Stimulated activated CD4-positive, alpha-beta T cell treated with anti-CD3 and anti-CD28 coated beads, Interleukin-12 subunit alpha, Interleukin-12 subunit beta, amount 100 ng/mL, for 48 hours (primary cell): ENCODE measurements around the gene FRMD4A.
"Not testable (repeated sequence)": the region's sequence is repeated elsewhere in the genome, so short reads cannot be mapped to it uniquely, and the experiment has no call there.

ENCODE experiments used
- DNase-seq, 3 donors: peaks; one replicate each; pipeline ENCODE4 v3.0.0-alpha.2; 2020; ENCODE audit warnings: low read depth in 2 of 3, low spot score in 1 of 3

FRMD4A gene

GRCh38 chr10:13828284-13828683 lies 502.4 kb downstream of the FRMD4A start:
- DNase-seq = not testable (repeated sequence)

DNA sequence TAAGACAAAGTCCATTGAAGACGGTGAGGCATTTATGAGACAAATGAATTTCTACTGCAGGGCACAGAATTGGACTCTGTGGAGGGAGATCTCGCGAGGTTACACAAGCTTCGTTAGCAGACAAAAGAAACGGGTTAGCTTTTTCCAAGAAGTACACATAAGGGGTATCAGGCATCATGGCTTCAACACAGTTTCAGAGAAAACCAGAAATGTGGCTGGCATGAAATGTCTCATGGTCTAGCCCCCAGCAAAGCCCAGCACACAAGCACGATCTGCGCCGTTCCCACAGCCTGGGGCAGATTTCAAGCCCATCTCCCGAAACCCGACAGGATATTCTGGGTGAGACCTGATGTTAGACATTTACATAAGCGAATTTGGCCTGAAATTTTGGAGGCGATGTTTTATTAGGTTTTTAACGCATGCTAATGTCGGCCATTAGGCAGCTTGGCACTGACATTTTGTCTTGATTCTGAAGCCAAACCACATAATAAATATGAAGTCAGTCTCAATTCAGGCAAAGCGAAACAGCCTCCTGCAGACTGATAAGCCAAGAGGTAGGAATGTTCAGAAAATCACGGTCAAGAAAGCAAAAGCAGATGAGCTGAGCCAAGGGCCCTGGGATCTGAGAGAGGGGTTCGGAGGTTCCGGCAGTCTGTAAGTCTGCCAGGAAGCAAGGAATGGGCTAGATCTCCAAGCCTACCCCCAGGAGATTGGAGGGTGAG lies 503.5 kb downstream of the FRMD4A start:
- DNase-seq = no peak

DNA sequence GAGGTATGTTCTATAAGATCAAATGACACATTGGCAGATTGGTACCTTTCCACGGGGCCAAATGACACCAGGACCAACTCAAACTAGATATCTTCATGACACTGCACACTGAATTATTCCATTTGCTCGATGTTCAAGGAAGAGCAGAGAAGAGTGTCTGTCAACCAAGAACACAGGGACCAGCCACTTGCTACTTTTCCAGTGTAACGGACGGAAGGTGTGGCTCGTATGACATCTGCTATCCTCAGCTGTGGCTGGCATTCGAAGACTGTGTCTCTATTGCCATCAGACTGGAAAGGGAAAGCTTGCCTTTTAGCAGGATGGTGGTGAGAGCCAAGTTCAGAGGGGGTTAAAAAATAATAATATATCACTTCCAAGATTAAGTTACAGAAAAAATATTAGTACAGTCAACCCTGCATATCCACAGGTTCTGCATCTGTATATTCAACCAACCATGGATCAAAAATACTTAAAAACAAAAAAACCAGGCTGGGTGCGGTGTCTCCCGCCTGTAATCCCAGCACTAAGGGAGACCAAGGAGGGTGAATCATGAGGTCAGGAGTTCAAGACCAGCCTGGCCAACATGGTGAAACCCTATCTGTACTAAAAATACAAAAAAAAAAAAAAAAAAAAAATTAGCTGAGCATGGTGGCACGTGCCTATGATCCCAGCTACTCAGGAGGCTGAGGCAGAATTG lies 506.9 kb downstream of the FRMD4A start:
- no peak for DNase-seq

DNA sequence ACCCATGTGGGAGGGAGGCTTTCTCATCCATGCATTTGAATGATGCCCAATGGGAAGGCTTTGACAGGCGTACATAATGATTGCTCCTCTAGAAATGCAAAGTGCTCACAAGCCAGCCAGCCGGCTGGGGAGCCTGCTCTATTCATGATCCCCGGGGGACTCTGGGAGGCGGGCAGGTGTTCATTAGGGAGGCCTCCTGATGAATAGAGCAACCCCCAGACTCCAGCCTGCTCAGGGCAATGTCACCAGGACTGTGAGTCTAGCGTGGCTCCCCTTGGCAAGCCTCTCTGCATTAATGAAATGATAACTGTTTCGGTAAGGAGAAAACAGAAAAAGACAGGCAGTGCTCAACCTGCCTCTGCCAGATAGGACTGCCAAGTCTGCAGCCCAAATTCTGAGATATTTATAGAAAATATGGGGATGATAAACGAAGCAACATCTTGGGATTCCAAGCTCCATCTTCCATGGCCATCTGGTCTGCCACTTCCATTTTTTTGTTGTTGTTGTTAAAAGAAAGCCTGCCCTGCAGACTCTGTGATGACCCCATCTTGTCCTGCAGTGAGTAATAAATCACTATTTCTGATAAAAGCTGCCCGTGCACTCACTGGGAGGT lies 507.5 kb downstream of the FRMD4A start:
- no peak for DNase-seq

- DNase-seq = no peak
Measured at GRCh38 chr10:13822490-13822889, 508.2 kb downstream of the FRMD4A start.

- DNase-seq = no peak
Measured at GRCh38 chr10:13820964-13821337, 509.8 kb downstream of the FRMD4A start.

DNA sequence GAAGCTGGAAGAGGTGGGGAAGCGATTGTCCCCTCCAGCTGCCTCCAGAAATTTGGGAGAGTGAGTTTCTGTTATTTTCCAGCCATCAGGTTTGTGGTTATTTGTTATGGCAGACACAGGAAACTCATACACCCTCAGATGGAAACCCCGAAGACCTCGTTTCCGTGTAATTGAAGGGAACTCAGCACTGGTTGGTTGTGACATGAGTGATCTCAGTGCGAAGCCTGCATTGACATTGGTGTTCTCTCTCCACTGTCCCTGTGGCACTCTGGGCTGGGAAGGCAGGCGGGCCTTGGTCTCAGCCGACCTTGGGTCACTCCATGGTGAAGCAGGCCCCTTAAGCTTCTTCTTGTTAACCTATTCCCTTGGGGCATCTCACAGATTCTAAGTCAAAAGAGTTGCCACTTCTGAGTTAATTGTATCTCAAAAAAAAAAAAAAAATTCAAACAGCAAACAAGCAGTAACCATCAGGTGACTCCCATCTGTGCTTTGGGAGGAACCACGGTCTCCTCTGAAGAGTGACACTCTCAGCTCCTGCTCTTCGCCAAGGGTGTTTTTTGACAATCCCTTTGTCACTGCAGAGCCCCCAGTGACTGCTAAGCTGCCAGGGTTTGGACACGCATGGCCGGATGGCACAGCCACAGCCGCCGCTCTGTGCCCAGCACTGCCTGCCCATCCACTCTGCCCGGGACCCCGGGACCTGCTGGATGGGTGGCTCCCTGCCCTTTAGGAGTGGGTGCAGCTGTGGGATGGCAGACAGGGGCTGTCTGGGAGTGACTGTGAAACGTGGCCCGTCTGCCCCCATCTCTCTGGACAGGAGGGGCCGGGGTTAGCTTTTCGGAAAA lies 510.4 kb downstream of the FRMD4A start:
- DNase-seq = peak in 1 of 3 donors; percentile 0

DNA sequence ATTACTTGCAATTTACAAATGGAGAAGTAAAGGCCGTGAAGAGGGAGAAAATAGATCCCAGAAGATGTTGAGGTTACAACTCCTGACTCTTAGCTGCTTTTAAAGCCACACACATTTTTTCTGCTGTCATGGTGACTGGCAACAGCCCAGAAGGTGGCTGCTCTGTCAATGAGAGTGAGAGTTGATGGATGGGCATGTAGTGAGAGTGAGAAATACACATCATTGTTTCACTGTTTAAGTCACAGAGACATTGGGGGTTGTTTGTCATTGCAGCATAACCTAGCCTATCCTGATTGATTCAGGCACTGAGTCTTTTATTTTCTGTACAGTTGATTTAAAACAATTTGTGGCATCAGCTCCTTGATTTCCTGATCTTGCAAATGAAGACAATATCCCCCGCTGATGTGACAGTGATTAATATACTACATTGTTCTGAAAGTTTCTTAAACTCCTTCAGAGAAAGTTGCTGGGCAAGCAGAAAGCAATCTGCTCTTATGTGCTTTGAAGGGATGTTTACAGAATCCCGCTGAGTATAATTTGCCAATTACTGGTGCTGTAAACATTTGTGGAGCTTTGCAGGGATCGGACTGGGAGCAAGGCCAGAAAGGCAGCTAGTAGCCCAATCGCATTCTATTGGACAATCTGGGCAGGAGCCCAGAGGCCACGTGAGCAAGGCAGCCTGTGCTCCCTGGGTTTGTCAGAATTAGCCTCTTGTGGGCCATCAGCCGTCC lies 514.4 kb downstream of the FRMD4A start:
- DNase-seq = no peak

DNA sequence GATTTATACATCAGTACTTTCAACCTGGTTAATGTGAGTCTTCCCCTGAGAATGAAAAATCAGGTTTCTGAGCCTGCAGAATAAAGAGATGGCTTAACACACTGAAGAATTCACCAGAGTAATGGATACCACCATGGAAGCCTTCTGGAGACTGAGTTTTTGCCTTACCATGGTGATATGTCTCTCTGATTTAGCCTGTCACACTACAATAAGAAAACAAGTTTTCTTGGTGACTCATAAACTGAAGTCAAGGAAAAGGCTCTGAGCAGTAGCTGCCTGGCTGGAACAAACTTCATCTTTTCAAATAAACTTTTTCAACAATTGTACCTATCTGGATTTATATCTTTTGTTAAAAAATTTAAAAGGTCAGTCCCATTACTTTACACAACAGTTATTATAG lies 515.0 kb downstream of the FRMD4A start:
- no peak for DNase-seq

DNA sequence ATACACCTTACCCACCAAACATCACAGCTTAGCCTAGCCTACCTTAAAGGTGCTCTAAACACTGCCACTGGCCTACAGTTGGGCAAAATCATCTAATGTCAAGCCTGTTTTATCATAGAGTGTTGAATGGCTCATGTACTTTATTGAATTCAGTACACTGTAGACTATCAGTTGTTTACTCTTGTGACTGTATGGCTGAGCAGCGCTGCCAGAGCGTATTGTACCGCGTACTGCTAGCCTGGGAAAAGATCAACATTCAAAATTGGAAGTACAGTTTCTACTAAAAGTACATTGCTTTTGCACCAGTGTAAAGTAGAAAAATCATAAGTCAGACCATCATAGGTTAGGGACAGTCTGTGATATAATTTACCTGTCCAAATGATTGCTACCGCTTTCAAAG lies 517.2 kb downstream of the FRMD4A start:
- DNase-seq = no peak

DNA sequence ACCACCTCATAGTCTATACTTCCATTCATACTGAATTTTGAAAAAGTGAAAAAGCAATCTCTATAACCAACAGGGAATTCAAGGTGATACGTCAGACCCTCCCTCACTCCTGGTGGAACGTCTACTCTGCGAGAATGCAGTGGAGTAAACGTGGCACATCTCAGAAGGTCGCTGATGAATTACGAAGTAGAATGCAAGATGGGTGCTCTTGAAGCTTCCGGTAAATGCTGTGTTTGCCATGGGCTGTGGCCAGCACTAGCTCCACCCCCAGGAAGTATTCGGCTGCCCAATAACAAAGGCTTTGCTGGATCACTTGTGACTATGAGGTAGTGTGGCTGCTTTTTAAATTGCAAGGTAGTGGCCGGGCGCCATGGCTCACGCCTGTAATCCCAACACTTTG lies 517.9 kb downstream of the FRMD4A start:
- no peak for DNase-seq

DNA sequence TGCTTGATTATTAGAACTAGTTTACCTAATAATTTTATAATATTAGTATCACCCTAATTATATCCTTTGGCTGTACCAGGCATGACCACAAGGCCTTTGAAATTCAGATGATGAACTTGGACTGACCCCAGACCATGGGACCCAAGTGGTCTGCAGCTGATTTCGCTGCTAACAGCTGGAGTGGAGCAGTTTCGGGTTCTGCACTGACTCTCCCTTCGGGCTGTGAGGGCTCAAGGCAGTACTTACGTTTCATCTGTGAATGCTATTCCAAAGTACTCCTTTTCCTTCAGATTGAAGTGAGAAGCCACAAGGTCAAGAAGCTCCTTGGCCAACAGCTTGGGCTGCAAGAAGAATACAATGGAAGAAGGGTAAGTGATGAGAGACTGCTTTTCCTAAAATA lies 520.2 kb downstream of the FRMD4A start:
- no peak for DNase-seq

DNA sequence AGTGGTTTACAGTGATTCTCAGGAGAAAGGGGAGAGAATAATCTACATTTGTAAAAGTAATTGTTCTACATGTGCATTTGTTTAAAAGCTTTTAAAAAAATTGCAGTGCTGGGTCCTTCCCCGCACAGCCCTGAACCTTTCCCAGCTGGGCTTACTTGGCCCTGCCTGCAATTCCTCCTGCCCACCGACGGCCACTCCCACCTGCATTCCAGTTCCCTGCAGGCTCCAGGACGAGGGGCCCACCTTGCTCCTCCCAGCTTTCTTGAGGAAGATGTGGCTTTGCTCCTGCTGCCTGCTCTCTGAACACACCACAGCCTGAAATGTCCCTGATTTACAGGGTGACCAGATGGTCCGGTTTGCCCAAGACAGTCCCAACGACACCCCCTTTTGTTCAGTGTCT lies 521.3 kb downstream of the FRMD4A start:
- DNase-seq = no peak

GRCh38 chr10:13808556-13809391 lies 522.0 kb downstream of the FRMD4A start:
- no peak for DNase-seq

GRCh38 chr10:13806419-13806818 lies 524.3 kb downstream of the FRMD4A start:
- no peak for DNase-seq

- DNase-seq = no peak
Measured at GRCh38 chr10:13803566-13804554, 526.9 kb downstream of the FRMD4A start.

DNA sequence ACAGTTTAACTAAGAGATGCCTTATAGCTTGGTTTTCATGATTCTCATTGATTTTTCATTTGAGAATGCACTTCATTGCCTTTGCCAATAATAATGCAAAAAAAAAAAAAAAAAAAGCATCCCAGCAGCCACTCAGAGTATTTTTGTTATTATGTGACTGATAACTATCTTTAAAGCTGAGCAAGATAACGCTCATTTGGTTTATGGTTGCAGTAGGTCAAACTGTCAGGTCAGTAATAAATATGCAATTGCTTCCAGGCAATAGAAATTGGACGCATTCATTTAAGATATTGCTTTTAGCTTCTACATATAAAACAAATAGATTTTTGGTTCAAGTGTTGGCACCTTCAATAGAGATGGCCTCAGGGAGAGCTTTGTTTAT lies 528.8 kb downstream of the FRMD4A start:
- no peak for DNase-seq

GRCh38 chr10:13801156-13801906 lies 529.4 kb downstream of the FRMD4A start:
- DNase-seq = no peak
